DOHH2 (cell line): Measurements from ENCODE around the gene MAMDC2.

Experiments used
- CTCF ChIP-seq: fragments of 200-600 bp; sonication (generic); IDR thresholded peaks from one replicate; pipeline ENCODE4 v1.5.1; 2014; ENCODE audit warnings: antibody characterized with exemption, mild to moderate bottlenecking, low read depth, low read length; ENCODE audit not compliant: poor library complexity, severe bottlenecking
- EZH2phosphoT487 ChIP-seq: fragments of 200-600 bp; sonication (generic); IDR thresholded peaks from 2 replicates; pipeline ENCODE4 v1.6.1; 2017; ENCODE audit warnings: borderline replicate concordance, mild to moderate bottlenecking, antibody characterized with exemption, low read length, moderate library complexity, mixed read lengths

- TF ChIP-seq CTCF (no peak), EZH2phosphoT487 (no peak)
Observed at GRCh38 chr9:70079417-70080037, 35.9 kb downstream of the MAMDC2 start.
